ENCODE data around the gene NES. TPM values are rescaled to one million over a fixed set of nuclear protein-coding genes. Genes with fewer than 3 reads are reported as not detected.

Gene NES
- total RNA-seq, 1 donor from 2014 or later = 74.1 TPM

- intact Hi-C loops (cut with DNase I) = no loop called here
These were observed 28.7 kb downstream of the NES start for GRCh38 chr1:156648496-156648895.

GRCh38 chr1:156647351-156647750 lies 29.9 kb downstream of the NES start:
- TF ChIP-seq, protein P1, sequence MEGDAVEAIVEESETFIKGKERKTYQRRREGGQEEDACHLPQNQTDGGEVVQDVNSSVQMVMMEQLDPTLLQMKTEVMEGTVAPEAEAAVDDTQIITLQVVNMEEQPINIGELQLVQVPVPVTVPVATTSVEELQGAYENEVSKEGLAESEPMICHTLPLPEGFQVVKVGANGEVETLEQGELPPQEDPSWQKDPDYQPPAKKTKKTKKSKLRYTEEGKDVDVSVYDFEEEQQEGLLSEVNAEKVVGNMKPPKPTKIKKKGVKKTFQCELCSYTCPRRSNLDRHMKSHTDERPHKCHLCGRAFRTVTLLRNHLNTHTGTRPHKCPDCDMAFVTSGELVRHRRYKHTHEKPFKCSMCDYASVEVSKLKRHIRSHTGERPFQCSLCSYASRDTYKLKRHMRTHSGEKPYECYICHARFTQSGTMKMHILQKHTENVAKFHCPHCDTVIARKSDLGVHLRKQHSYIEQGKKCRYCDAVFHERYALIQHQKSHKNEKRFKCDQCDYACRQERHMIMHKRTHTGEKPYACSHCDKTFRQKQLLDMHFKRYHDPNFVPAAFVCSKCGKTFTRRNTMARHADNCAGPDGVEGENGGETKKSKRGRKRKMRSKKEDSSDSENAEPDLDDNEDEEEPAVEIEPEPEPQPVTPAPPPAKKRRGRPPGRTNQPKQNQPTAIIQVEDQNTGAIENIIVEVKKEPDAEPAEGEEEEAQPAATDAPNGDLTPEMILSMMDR (IDR thresholded peaks at IDR 0.05) = no peak
- intact Hi-C loops (cut with DNase I) = no loop called here
- peaks cover 18% of the 10 kb centered on the region for H3K27me3 ChIP-seq

More at GRCh38 chr1:156648496-156648895, 28.7 kb downstream of the NES start:
- no peak overlapping the region for H3K27ac ChIP-seq
- H3K4me1 ChIP-seq = no peaks in the 10 kb centered on the region
- H3K4me3 ChIP-seq = no peak overlapping the region
- H3K9me3 ChIP-seq = no peaks in the 10 kb centered on the region
- TF ChIP-seq, protein P1 (IDR thresholded peaks at IDR 0.05) = no peak
- no peak for DNase-seq (ENCODE audit: low spot score in 2 of 2)
- H3K36me3 ChIP-seq = no peaks in the 10 kb centered on the region
- peaks cover 17% of the 10 kb centered on the region for H3K27me3 ChIP-seq

GRCh38 chr1:156646738-156647211 lies 30.4 kb downstream of the NES start:
- no peak overlapping the region for H3K27ac ChIP-seq
- H3K4me3 ChIP-seq = no peak overlapping the region
- DNase-seq (ENCODE audit: low spot score in 2 of 2) = no peak
- H3K9me3 ChIP-seq = no peaks in the 10 kb centered on the region
- TF ChIP-seq, protein P1 (IDR thresholded peaks at IDR 0.05) = no peak
- intact Hi-C loops (cut with DNase I) = no loop called here
- H3K27me3 ChIP-seq = peaks cover 24% of the 10 kb centered on the region
- peaks cover 4 to 5% of the 10 kb centered on the region in 2 donors for H3K4me1 ChIP-seq
- no peaks in the 10 kb centered on the region for H3K36me3 ChIP-seq

More at GRCh38 chr1:156647351-156647750, 29.9 kb downstream of the NES start:
- Histone ChIP-seq H3K4me1 (no peaks in the 10 kb centered on the region), H3K9me3 (no peaks in the 10 kb centered on the region), H3K4me3 (no peak overlapping the region), H3K27ac (no peak overlapping the region), H3K36me3 (no peaks in the 10 kb centered on the region)
- no peak for DNase-seq (ENCODE audit: low spot score in 2 of 2)

GRCh38 chr1:156645666-156646065 lies 31.5 kb downstream of the NES start:
- TF ChIP-seq, protein P1 (IDR thresholded peaks at IDR 0.05) = no peak
- Histone ChIP-seq H3K27ac (no peak overlapping the region), H3K4me1 (peaks cover 5 to 8% of the 10 kb centered on the region in 2 donors), H3K4me3 (no peak overlapping the region), H3K36me3 (no peaks in the 10 kb centered on the region), H3K27me3 (peaks cover 32% of the 10 kb centered on the region), H3K9me3 (no peaks in the 10 kb centered on the region)
- intact Hi-C loops (cut with DNase I) = no loop called here
- no peak for DNase-seq (ENCODE audit: low spot score in 2 of 2)

- Histone ChIP-seq H3K36me3 (no peaks in the 10 kb centered on the region), H3K27me3 (peaks cover 32% of the 10 kb centered on the region), H3K27ac (no peak overlapping the region), H3K4me3 (no peak overlapping the region), H3K9me3 (no peaks in the 10 kb centered on the region), H3K4me1 (peaks cover 5 to 8% of the 10 kb centered on the region in 2 donors)
- intact Hi-C loops (cut with DNase I) = no loop called here
- no peak for DNase-seq (ENCODE audit: low spot score in 2 of 2)
- TF ChIP-seq, protein P1 (IDR thresholded peaks at IDR 0.05) = no peak
These were observed 32.2 kb downstream of the NES start for GRCh38 chr1:156645056-156645455.

GRCh38 chr1:156644640-156645039 lies 32.6 kb downstream of the NES start:
- no peaks in the 10 kb centered on the region for H3K9me3 ChIP-seq
- H3K4me3 ChIP-seq = no peak overlapping the region
- peaks cover 5 to 8% of the 10 kb centered on the region in 2 donors for H3K4me1 ChIP-seq
- intact Hi-C loops (cut with DNase I) = no loop called here
- DNase-seq (ENCODE audit: low spot score in 2 of 2) = no peak
- H3K27ac ChIP-seq = no peak overlapping the region
- H3K36me3 ChIP-seq = no peaks in the 10 kb centered on the region
- H3K27me3 ChIP-seq = peaks cover 32% of the 10 kb centered on the region
- TF ChIP-seq, protein P1 (IDR thresholded peaks at IDR 0.05) = no peak
